ENCODE measurements around the gene PODXL. TPM values are rescaled to one million over a fixed set of nuclear protein-coding genes. Genes with fewer than 3 reads are reported as not detected.

PODXL gene
- total and polyA plus RNA-seq, 2 donors (not counting 3 experiments of a cell fraction or from before 2014, with no cell fraction given): 86.4 to 156 TPM

GRCh38 chr7:131522325-131522930 is 34.0 kb downstream of the PODXL start:
- dilution Hi-C loops (cut with MboI; ENCODE audit: extremely low pct_ligation_motif_present, low sequenced_read_pairs) (no loop called here), intact Hi-C loops (cut with micrococcal nuclease) (no loop called here)
- H3K9me1 ChIP-seq (replicated peaks; ENCODE audit: control insufficient read depth, extremely low read depth, insufficient read depth, low read length): no peaks in the 10 kb centered on the region
- CTCF ChIA-PET: interaction anchor here (1.1 to 2.1 kb wide), 7 partner anchors 8 to 132 kb away, joined by 3 to 14 read pairs (median 4); no protein-coding TSS in a partner anchor
- POLR2A ChIA-PET: no interaction called here
- no peaks in the 10 kb centered on the region for H3K27me3 ChIP-seq (ENCODE audit: control insufficient read depth in 2 of 2, insufficient read depth in 2 of 2, low read length in 2 of 2)
- no peak overlapping the region for H2AFZ ChIP-seq (ENCODE audit: low read depth, low read length)
- DNase-seq (ENCODE audit: low read depth, low spot score): peak; percentile 40
- H3K9me3 ChIP-seq (replicated peaks; ENCODE audit: control insufficient read depth, insufficient read depth, low read length): no peaks in the 10 kb centered on the region
- no peaks in the 10 kb centered on the region for H4K20me1 ChIP-seq (replicated peaks; ENCODE audit: control insufficient read depth, extremely low read depth, insufficient read depth, low read length)
- no peak for FAIRE-seq
- peaks cover 46% of the 10 kb centered on the region for H3K4me1 ChIP-seq (ENCODE audit: control insufficient read depth, extremely low read depth, insufficient read depth, low read length)
- no peak overlapping the region for H3K4me3 ChIP-seq (replicated peaks in 1 of 3; ENCODE audit: insufficient read depth in 1 of 3, low read depth in 1 of 3, low read length in 3 of 3)
- peak overlapping the region; percentile 56 for H3K4me2 ChIP-seq (ENCODE audit: insufficient read depth, low read length)
- no peak overlapping the region for H3K27ac ChIP-seq (ENCODE audit: insufficient read depth, low read depth, low read length)
- H3K36me3 ChIP-seq (ENCODE audit: control insufficient read depth in 2 of 2, extremely low read depth in 1 of 2, insufficient read depth in 2 of 2, low read length in 2 of 2): no peaks in the 10 kb centered on the region
- BruUV-seq (replicated peaks): no TSS peak
- TF ChIP-seq GATA2 (IDR thresholded peaks at IDR 0.05; ENCODE audit: insufficient read depth, insufficient read length, low read depth, low read length) (no peak), FOS (IDR thresholded peaks at IDR 0.05; ENCODE audit: borderline replicate concordance, insufficient read depth, low read length) (no peak), POLR2A (IDR thresholded peaks at IDR 0.05; ENCODE audit: low read depth, low read length) (peak; percentile 22)
- peaks cover 83% of the 10 kb centered on the region for H3K79me2 ChIP-seq (ENCODE audit: control insufficient read depth, insufficient read depth, low read length)
- no peak overlapping the region for H3K9ac ChIP-seq (replicated peaks; ENCODE audit: extremely low read depth, insufficient read depth, low read length)

GRCh38 chr7:131521651-131522163 is 34.7 kb downstream of the PODXL start:
- peak overlapping the region; percentile 18 for H3K27ac ChIP-seq (ENCODE audit: insufficient read depth, low read depth, low read length)
- TF ChIP-seq POLR2AphosphoS5 (IDR thresholded peaks at IDR 0.05; ENCODE audit: insufficient read depth, low read depth, low read length): no peak
- TF ChIP-seq EZH2 (IDR thresholded peaks at IDR 0.05; ENCODE audit: borderline replicate concordance, low read depth, low read length, severe bottlenecking): no peak
- TF ChIP-seq GATA2 (IDR thresholded peaks at IDR 0.05; ENCODE audit: insufficient read depth, insufficient read length, low read depth, low read length): no peak
- no peak for TF ChIP-seq FOS (IDR thresholded peaks at IDR 0.05; ENCODE audit: borderline replicate concordance, insufficient read depth, low read length)
- TF ChIP-seq POLR2A (IDR thresholded peaks at IDR 0.05; ENCODE audit: low read depth, low read length): no peak
- TF ChIP-seq CTCF (IDR thresholded peaks at IDR 0.05; ENCODE audit: extremely low read depth in 1 of 2, insufficient read depth in 1 of 2, low read depth in 1 of 2, low read length in 2 of 2): no peak
- TF ChIP-seq MAX (IDR thresholded peaks at IDR 0.05; ENCODE audit: insufficient read depth, insufficient read length): no peak
- no peak for TF ChIP-seq MYC (IDR thresholded peaks at IDR 0.05; ENCODE audit: low read depth, low read length)
- no peak for TF ChIP-seq JUN (IDR thresholded peaks at IDR 0.05; ENCODE audit: borderline replicate concordance, insufficient read depth, insufficient read length, low read depth)
- no peak overlapping the region for H3K9ac ChIP-seq (replicated peaks; ENCODE audit: extremely low read depth, insufficient read depth, low read length)
- FAIRE-seq: no peak
- H3K36me3 ChIP-seq (ENCODE audit: control insufficient read depth in 2 of 2, extremely low read depth in 1 of 2, insufficient read depth in 2 of 2, low read length in 2 of 2): no peaks in the 10 kb centered on the region
- H3K4me3 ChIP-seq (replicated peaks in 1 of 3; ENCODE audit: insufficient read depth in 1 of 3, low read depth in 1 of 3, low read length in 3 of 3): no peak overlapping the region
- H3K4me1 ChIP-seq (ENCODE audit: control insufficient read depth, extremely low read depth, insufficient read depth, low read length): peaks cover 41% of the 10 kb centered on the region
- DNase-seq (ENCODE audit: low read depth, low spot score): peak; percentile 78
- H4K20me1 ChIP-seq (replicated peaks; ENCODE audit: control insufficient read depth, extremely low read depth, insufficient read depth, low read length): no peaks in the 10 kb centered on the region
- peak overlapping the region; percentile 5 for H3K4me2 ChIP-seq (ENCODE audit: insufficient read depth, low read length)
- intact Hi-C loops (cut with micrococcal nuclease) (no loop called here), dilution Hi-C loops (cut with MboI; ENCODE audit: extremely low pct_ligation_motif_present, low sequenced_read_pairs) (no loop called here)
- H3K79me2 ChIP-seq (ENCODE audit: control insufficient read depth, insufficient read depth, low read length): peaks cover 84% of the 10 kb centered on the region
- H3K9me1 ChIP-seq (replicated peaks; ENCODE audit: control insufficient read depth, extremely low read depth, insufficient read depth, low read length): no peaks in the 10 kb centered on the region
- no peaks in the 10 kb centered on the region for H3K9me3 ChIP-seq (replicated peaks; ENCODE audit: control insufficient read depth, insufficient read depth, low read length)
- peak overlapping the region; percentile 2 for H2AFZ ChIP-seq (ENCODE audit: low read depth, low read length)
- H3K27me3 ChIP-seq (ENCODE audit: control insufficient read depth in 2 of 2, insufficient read depth in 2 of 2, low read length in 2 of 2): no peaks in the 10 kb centered on the region
- POLR2A ChIA-PET: no interaction called here
- BruUV-seq (replicated peaks): no TSS peak
- CTCF ChIA-PET: interaction anchor here (0.7 to 2.1 kb wide), 9 partner anchors 8 to 133 kb away, joined by 3 to 14 read pairs (median 4); no protein-coding TSS in a partner anchor

All from endothelial cell of umbilical vein (primary cell).